RWPE2 (cell line): ENCODE measurements around the gene CHCHD5.
A peak's percentile ranks its signal among the peaks of the same experiment; 100 is the strongest.
"Not testable (repeated sequence)": the region's sequence is repeated elsewhere in the genome, so short reads cannot be mapped to it uniquely, and the experiment has no call there.

ENCODE experiments used
- ATAC-seq: fragments of 200-7000 bp; cut with Tn5 transposase; 3 replicates; pipeline ENCODE4 v1.9.1; 2021; ENCODE audit warnings: low read depth
- DNase-seq: peaks from one replicate; pipeline ENCODE4 v3.0.0-alpha.2; 2020; ENCODE audit warnings: low spot score
- H3K27ac ChIP-seq: fragments of 450-650 bp; 2 replicates; pipeline ENCODE4 v1.5.1; 2017; ENCODE audit warnings: mild to moderate bottlenecking; ENCODE audit not compliant: poor library complexity, severe bottlenecking
- H3K27me3 ChIP-seq: fragments of 250-450 bp; sonication (Bioruptor Pico); 2 replicates; pipeline ENCODE4 v1.5.1; 2021; ENCODE audit warnings: mild to moderate bottlenecking, moderate library complexity; ENCODE audit not compliant: insufficient read depth, poor library complexity, severe bottlenecking
- H3K36me3 ChIP-seq: fragments of 250-450 bp; sonication (Bioruptor Pico); 2 replicates; pipeline ENCODE4 v1.5.1; 2020; ENCODE audit warnings: low read depth, mild to moderate bottlenecking, moderate library complexity
- H3K4me1 ChIP-seq: fragments of 250-450 bp; sonication (Bioruptor Pico); 2 replicates; pipeline ENCODE4 v1.5.1; 2021; ENCODE audit warnings: mild to moderate bottlenecking, moderate library complexity; ENCODE audit not compliant: insufficient read depth, poor library complexity, severe bottlenecking
- H3K4me3 ChIP-seq: fragments of 250-450 bp; sonication (Bioruptor Pico); 2 replicates; pipeline ENCODE4 v1.5.1; 2021; ENCODE audit warnings: mild to moderate bottlenecking, moderate library complexity; ENCODE audit not compliant: severe bottlenecking
- H3K9me3 ChIP-seq: fragments of 250-450 bp; sonication (Bioruptor Pico); 2 replicates; pipeline ENCODE4 v1.5.1; 2021; ENCODE audit warnings: mild to moderate bottlenecking, moderate library complexity; ENCODE audit not compliant: severe bottlenecking
- TF ChIP-seq, protein P1 (sequence below): fragments of 450-650 bp; IDR thresholded peaks from one replicate; pipeline ENCODE4 v1.5.1; 2017; ENCODE audit warnings: mild to moderate bottlenecking, moderate library complexity; ENCODE audit not compliant: poor library complexity, severe bottlenecking

CHCHD5 gene

DNA sequence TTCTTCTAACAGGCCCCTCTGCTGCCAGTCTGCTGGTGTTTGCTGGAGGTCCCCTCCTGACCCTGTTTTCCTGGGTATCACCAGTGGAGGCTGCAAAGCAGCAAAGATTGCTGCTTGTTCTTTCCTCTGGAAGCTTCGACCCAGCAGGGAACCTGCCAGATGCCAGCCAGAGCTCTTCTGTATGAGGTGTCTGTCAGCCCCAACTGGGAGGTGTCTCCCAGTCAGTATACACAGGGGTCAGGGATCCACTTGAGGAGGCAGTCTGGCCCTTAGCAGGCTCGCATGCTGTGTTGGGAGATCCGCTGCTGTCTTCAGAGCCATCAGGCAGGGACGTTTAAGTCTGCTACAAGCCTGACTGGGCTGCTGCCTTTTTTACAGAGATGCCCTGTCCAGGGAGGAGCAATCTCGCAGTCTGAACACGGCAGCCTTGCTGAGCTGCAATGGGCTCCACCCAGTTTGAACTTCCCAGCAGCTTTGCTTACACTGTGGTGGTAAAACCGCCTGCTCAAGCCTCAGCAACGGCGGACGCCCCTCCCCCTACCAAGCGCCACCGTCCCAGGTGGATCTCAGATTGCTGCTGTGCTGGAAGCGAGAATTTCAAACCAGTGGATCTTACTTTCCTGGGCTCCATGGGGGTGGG lies 29.9 kb downstream of the CHCHD5 start:
- no peak overlapping the region for H3K27ac ChIP-seq
- no peak overlapping the region for H3K4me3 ChIP-seq
- no peaks in the 10 kb centered on the region for H3K9me3 ChIP-seq
- no peaks in the 10 kb centered on the region for H3K36me3 ChIP-seq
- no peak for DNase-seq
- H3K4me1 ChIP-seq, result no peaks in the 10 kb centered on the region
- H3K27me3 ChIP-seq, result no peaks in the 10 kb centered on the region
- TF ChIP-seq, protein P1, sequence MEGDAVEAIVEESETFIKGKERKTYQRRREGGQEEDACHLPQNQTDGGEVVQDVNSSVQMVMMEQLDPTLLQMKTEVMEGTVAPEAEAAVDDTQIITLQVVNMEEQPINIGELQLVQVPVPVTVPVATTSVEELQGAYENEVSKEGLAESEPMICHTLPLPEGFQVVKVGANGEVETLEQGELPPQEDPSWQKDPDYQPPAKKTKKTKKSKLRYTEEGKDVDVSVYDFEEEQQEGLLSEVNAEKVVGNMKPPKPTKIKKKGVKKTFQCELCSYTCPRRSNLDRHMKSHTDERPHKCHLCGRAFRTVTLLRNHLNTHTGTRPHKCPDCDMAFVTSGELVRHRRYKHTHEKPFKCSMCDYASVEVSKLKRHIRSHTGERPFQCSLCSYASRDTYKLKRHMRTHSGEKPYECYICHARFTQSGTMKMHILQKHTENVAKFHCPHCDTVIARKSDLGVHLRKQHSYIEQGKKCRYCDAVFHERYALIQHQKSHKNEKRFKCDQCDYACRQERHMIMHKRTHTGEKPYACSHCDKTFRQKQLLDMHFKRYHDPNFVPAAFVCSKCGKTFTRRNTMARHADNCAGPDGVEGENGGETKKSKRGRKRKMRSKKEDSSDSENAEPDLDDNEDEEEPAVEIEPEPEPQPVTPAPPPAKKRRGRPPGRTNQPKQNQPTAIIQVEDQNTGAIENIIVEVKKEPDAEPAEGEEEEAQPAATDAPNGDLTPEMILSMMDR, result no peak
- ATAC-seq, result no peak

DNA sequence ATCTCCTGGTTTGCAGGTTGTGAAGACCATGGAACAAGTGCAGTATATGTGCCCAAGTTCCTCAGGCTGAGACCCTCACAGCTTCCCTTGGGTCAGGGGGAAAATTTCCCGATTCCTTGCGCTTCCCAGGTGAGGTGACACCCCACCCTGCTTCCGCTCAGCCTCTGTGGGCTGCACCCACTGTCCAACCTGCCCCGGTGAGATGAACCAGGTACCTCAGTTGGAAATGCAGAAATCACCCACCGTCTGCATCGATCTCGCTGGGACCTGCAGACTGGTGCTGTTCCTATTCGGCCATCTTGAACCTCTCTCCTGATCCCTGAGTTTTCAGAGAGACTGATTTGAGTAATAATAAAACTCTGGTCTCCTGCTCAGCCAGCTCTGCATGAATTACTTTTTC lies 30.6 kb downstream of the CHCHD5 start:
- Histone ChIP-seq H3K27ac (no peak overlapping the region), H3K9me3 (no peaks in the 10 kb centered on the region), H3K4me3 (no peak overlapping the region), H3K27me3 (no peaks in the 10 kb centered on the region), H3K36me3 (no peaks in the 10 kb centered on the region), H3K4me1 (no peaks in the 10 kb centered on the region)
- ATAC-seq (no peak), DNase-seq (no peak)
- TF ChIP-seq, protein P1, result no peak

DNA sequence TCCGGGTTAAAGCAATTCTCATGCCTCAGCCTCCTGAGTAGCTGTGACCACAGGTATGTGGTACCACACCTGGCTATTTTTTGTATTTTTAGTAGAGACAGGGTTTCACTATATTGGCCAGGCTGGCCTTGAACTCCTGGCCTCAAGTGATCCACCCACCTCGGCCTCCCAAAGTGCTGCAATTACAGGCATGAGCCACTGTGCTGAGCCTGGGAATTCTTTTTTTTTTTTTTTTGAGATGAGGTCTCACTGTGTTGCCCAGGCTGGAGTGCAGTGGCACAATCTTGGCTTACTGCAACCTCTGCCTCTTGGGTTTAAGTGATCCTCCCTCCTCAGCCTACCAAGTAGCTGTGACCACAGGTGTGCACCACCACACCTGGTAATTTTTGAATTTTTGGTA lies 31.4 kb downstream of the CHCHD5 start:
- not testable (repeated sequence) for H3K9me3 ChIP-seq, ATAC-seq, H3K27me3 ChIP-seq, H3K4me3 ChIP-seq, H3K27ac ChIP-seq, H3K36me3 ChIP-seq, DNase-seq, H3K4me1 ChIP-seq

DNA sequence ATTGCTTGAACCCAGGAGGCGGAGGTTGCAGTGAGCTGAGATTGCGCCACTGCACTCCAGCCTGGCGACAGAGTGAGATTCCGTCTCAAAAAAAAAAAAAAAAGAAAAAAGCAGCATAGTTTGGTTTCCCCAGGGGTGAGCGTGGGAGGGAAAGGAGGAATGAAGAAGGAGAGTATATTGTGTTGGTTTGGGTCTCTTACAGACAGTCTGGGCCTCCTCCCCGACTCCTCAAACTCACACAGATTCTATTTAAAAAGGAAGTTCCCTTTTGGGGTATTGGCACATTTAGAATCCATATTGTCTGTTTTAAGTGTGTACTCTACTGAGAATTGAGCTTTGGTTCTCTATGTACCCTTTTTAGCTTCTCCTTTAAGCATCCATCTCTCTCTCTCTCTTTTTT lies 34.0 kb downstream of the CHCHD5 start:
- no peak overlapping the region for H3K4me3 ChIP-seq
- TF ChIP-seq, protein P1, result no peak
- H3K27ac ChIP-seq, result no peak overlapping the region
- H3K4me1 ChIP-seq, result peaks cover 15% of the 10 kb centered on the region
- H3K9me3 ChIP-seq, result no peaks in the 10 kb centered on the region
- DNase-seq (no peak), ATAC-seq (no peak)
- no peaks in the 10 kb centered on the region for H3K36me3 ChIP-seq
- H3K27me3 ChIP-seq, result no peaks in the 10 kb centered on the region

DNA sequence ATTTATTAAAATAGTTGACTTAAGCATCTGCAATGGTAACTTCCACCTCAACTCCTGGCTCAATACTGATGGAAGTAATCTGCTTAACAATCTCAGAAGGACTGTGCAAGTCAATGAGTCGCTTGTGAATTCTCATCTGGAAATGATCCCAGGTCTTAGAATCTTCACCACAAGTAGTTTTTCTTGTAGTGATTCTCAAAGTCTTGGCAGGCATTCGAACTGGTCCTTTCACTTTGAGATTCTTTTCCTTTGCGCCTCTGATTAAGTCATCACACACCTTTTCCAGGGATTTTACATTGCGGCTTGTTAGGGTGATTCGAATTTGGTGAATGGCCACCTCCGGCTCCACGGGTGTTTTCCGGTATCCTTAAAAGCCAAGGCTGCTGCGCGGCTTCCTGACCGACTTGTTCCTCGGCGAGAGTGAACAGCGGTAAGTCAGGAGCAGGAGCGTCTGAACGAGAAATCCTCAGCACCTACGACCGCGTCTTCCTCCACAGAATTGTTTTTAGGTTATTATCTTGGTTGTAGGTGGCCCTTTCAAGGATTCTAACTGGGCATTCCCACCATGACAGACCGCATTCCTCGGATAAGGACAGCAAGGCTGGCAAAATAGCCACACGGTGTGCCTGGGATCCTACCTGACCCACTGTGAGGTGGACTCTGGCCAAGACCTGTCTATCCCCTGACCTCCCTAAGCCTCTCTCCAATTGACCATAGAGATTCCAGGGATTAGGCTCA lies 37.5 kb downstream of the CHCHD5 start:
- H3K9me3 ChIP-seq, result no peaks in the 10 kb centered on the region
- peaks cover 50% of the 10 kb centered on the region for H3K4me1 ChIP-seq
- no peaks in the 10 kb centered on the region for H3K27me3 ChIP-seq
- DNase-seq, result no peak
- H3K27ac ChIP-seq, result peak overlapping the region; percentile 99
- no peak for ATAC-seq
- H3K36me3 ChIP-seq, result no peaks in the 10 kb centered on the region
- H3K4me3 ChIP-seq, result no peak overlapping the region
- TF ChIP-seq, protein P1, result no peak
